ES-I3 (cell line): Measurements from ENCODE around the gene ATRX.
"Not testable (repeated sequence)": the region's sequence is repeated elsewhere in the genome, so short reads cannot be mapped to it uniquely, and the experiment has no call there.

ENCODE experiments used
- H3K36me3 ChIP-seq: 2 replicates; pipeline ENCODE4 v1.6.1; 2013; ENCODE audit warnings: mild to moderate bottlenecking, low read length, control low read depth, moderate library complexity; ENCODE audit not compliant: insufficient read depth
- H3K4me1 ChIP-seq: 2 replicates; pipeline ENCODE4 v1.6.1; 2013; ENCODE audit warnings: mild to moderate bottlenecking, control low read depth, low read length; ENCODE audit not compliant: insufficient read depth
- H3K9ac ChIP-seq: 2 replicates; pipeline ENCODE4 v1.6.1; 2013; ENCODE audit warnings: low read depth, mild to moderate bottlenecking, low read length, moderate library complexity
- H3K9me3 ChIP-seq: 2 replicates; pipeline ENCODE4 v1.6.1; 2013; ENCODE audit warnings: mild to moderate bottlenecking, low read length, moderate library complexity; ENCODE audit not compliant: control insufficient read depth, insufficient read depth

Gene ATRX

GRCh38 chrX:77531261-77531660 is 254.8 kb downstream of the ATRX start:
- not testable (repeated sequence) for H3K9ac ChIP-seq, H3K36me3 ChIP-seq
- H3K9me3 ChIP-seq, result peaks cover 11% of the 10 kb centered on the region; the same call in 1 of the 2 replicates

GRCh38 chrX:77528034-77528433 is 258.0 kb downstream of the ATRX start:
- no peak overlapping the region for H3K9ac ChIP-seq
- peaks cover 11% of the 10 kb centered on the region; the same call in 1 of the 2 replicates for H3K9me3 ChIP-seq
- H3K36me3 ChIP-seq, result peaks cover 3% of the 10 kb centered on the region; the same call in 1 of the 2 replicates
- H3K4me1 ChIP-seq, result peaks cover 12% of the 10 kb centered on the region; the same call in 1 of the 2 replicates

More at GRCh38 chrX:77531261-77531660, 254.8 kb downstream of the ATRX start:
- peaks cover 12% of the 10 kb centered on the region; the same call in 1 of the 2 replicates for H3K4me1 ChIP-seq

- Histone ChIP-seq H3K9ac (no peak overlapping the region), H3K4me1 (peaks cover 12% of the 10 kb centered on the region; the same call in 1 of the 2 replicates), H3K9me3 (peaks cover 11% of the 10 kb centered on the region; the same call in 1 of the 2 replicates), H3K36me3 (peaks cover 3% of the 10 kb centered on the region; the same call in 1 of the 2 replicates)
Measured at GRCh38 chrX:77527233-77528001, 258.6 kb downstream of the ATRX start.

GRCh38 chrX:77519765-77520164 is 266.3 kb downstream of the ATRX start:
- Histone ChIP-seq H3K4me1 (no peaks in the 10 kb centered on the region), H3K9ac (no peak overlapping the region), H3K36me3 (no peaks in the 10 kb centered on the region), H3K9me3 (no peaks in the 10 kb centered on the region)

GRCh38 chrX:77514177-77514576 is 271.8 kb downstream of the ATRX start:
- H3K4me1 ChIP-seq, result no peaks in the 10 kb centered on the region
- H3K9me3 ChIP-seq, result no peaks in the 10 kb centered on the region
- H3K36me3 ChIP-seq, result no peaks in the 10 kb centered on the region
- no peak overlapping the region for H3K9ac ChIP-seq

GRCh38 chrX:77510007-77510406 is 276.0 kb downstream of the ATRX start:
- Histone ChIP-seq H3K4me1 (no peaks in the 10 kb centered on the region; the same call in 1 of the 2 replicates), H3K9ac (no peak overlapping the region), H3K36me3 (no peaks in the 10 kb centered on the region), H3K9me3 (no peaks in the 10 kb centered on the region)

GRCh38 chrX:77505227-77505626 is 280.8 kb downstream of the ATRX start:
- Histone ChIP-seq H3K36me3 (no peaks in the 10 kb centered on the region; the same call in 1 of the 2 replicates), H3K9me3 (no peaks in the 10 kb centered on the region), H3K9ac (no peak overlapping the region), H3K4me1 (peaks cover 20% of the 10 kb centered on the region)

- Histone ChIP-seq H3K9ac (no peak overlapping the region), H3K4me1 (peaks cover 20% of the 10 kb centered on the region), H3K36me3 (no peaks in the 10 kb centered on the region; the same call in 1 of the 2 replicates), H3K9me3 (no peaks in the 10 kb centered on the region)
Measured at GRCh38 chrX:77502951-77503525, 283.0 kb downstream of the ATRX start.

GRCh38 chrX:77500164-77500563 is 285.9 kb downstream of the ATRX start:
- not testable (repeated sequence) for H3K9me3 ChIP-seq, H3K36me3 ChIP-seq, H3K9ac ChIP-seq
- H3K4me1 ChIP-seq, result peaks cover 20% of the 10 kb centered on the region

- no peaks in the 10 kb centered on the region for H3K9me3 ChIP-seq
- no peaks in the 10 kb centered on the region for H3K36me3 ChIP-seq
- H3K4me1 ChIP-seq, result peaks cover 5% of the 10 kb centered on the region; the same call in 1 of the 2 replicates
- peak overlapping the region; percentile 43; the same call in 1 of the 2 replicates for H3K9ac ChIP-seq
Measured at GRCh38 chrX:77493677-77494553, 292.1 kb downstream of the ATRX start.

- no peaks in the 10 kb centered on the region for H3K4me1 ChIP-seq
- H3K9me3 ChIP-seq, result peaks cover 4% of the 10 kb centered on the region
- no peaks in the 10 kb centered on the region for H3K36me3 ChIP-seq
- no peak overlapping the region for H3K9ac ChIP-seq
Measured at GRCh38 chrX:77484045-77484444, 302.0 kb downstream of the ATRX start.

GRCh38 chrX:77455437-77455836 is 330.6 kb downstream of the ATRX start:
- no peaks in the 10 kb centered on the region for H3K4me1 ChIP-seq
- no peaks in the 10 kb centered on the region; the same call in none of the 2 replicates for H3K36me3 ChIP-seq
- no peaks in the 10 kb centered on the region for H3K9me3 ChIP-seq
- H3K9ac ChIP-seq, result no peak overlapping the region
